HG02759 (cell line): Measurements from ENCODE around the gene BBX.

Source experiments
- ATAC-seq: cut with Tn5 transposase; IDR thresholded peaks from one replicate; pipeline ENCODE4 v1.9.1; 2021; ENCODE audit warnings: mild to moderate bottlenecking, moderate library complexity; ENCODE audit not compliant: unreplicated experiment

BBX gene

DNA sequence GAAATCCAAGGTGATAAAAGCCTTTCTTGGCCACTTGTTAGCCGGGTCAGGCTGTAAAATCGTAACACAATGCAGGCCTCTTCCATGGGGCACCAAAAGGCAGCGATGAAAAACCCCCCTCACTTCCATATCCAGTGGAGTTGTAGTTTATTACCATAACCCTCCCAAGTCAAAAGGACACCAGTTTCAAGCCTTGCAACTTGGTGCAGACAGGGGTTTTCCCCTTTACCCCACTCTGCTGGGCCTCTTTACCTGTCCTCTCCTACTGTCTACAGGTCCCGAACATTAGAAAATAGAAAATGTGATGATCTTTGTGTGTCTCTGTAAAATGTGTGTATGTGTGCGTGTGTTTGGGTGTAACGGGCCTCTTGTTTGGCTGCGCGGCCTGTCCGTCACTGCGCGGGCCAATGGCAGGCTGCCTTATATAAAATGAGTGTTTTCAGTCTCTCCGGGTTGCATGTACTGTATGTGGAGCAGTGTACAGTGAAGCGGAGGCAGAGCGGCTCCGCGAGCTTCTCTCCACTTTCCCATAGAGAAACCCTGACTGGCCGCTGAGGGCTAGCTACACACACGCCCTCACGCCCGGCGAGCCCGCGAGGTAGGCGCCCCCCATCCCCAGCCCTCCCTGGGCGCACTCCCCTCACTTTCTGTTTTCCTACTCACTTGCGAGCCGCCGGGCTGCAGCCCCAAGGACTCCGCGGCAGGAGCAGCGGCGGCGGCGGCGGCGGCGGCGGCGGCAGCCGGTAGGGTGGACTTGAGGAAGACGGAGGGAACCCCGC, at the start of gene BBX:
Gene BBX, plus strand, starts transcription at position 453 of the 779 bp plus-strand sequence. CDS start 187,499 bp downstream, outside the sequence.
- peak; percentile 92 for ATAC-seq

- no peak for ATAC-seq
These were observed 46.3 kb upstream of the BBX start for GRCh38 chr3:107476462-107476861.

DNA sequence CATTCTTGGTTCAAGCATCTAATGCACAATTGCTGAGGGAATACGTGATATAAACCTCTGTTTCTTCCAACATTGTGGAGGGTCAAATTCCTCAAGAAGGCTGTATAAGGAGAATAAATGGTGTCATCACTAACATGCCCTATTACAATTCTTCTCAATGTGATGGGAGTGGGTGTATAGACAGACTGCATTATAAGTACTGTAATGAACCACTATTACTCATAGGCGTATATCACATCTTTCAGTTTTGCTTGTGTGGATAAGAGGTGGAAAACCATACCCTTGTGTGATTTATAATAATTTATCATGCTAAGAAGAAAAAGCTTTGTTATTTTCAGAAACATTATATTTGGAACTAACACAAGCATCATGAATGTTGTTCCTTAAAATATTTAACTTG, 35.3 kb upstream of the BBX start:
- ATAC-seq, result no peak

- ATAC-seq, result no peak
These were observed 33.8 kb upstream of the BBX start for GRCh38 chr3:107488942-107489341.

DNA sequence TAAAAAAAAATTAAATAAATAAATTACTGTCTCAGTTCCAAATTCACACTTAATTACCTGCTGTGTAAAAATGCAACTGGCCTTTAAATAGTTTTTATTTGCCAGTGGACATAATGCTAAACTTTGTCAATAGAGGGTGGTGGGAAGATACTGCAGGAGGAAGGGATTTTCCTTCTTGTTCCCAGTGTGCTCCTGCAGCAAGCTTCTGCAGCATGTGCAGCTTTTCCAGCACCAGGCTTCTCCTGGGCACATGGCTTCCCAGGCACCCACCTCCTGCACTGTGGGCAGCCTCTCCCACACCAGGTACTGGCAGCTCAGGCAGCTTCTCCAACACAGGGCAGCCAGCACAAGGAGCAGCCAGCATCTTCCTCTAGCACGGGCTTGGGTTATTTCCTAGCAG, 29.6 kb upstream of the BBX start:
- no peak for ATAC-seq

- no peak for ATAC-seq
These were observed 25.9 kb upstream of the BBX start for GRCh38 chr3:107496855-107497254.

DNA sequence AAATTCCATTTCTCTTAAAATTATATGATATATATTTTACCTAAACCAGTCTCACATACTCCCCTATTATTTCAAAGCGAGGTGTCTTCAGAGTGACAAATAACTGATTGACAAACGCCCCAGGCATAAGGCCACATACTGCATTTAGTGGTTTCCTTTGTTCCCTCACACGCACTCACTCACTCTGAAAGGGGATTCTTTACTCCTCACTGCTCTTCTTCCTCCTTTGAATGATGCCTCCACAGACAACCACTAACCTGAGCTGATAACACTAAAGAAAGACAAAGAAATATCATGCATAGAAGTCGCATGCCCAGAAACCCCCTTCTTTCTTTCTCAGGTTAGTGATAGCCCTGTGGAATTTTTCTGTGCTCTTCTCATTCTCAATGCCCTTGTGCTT, 24.1 kb upstream of the BBX start:
- ATAC-seq, result no peak

DNA sequence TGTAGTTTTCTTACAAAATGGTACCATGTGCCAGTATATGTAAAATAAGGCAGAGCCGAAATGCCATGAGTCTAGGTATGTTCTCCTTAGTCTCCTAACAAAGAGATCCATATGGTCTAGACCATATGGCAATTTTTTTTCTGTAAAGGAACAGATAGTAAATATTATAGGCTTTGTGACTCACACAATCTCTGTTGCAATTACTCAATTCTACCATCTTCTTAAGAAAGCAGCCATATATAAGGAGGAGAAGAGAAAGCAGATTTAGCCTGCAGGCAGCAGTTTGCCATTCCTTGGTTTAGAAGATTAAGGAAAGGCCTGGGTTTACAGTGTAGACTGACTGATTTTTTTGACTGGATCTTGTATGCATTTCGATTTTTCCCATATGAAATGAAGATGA, 16.3 kb upstream of the BBX start:
- ATAC-seq, result no peak

- ATAC-seq, result no peak
These were observed 14.4 kb upstream of the BBX start for GRCh38 chr3:107508331-107508730.

- ATAC-seq, result no peak
These were observed 10.7 kb upstream of the BBX start for GRCh38 chr3:107512108-107512507.

DNA sequence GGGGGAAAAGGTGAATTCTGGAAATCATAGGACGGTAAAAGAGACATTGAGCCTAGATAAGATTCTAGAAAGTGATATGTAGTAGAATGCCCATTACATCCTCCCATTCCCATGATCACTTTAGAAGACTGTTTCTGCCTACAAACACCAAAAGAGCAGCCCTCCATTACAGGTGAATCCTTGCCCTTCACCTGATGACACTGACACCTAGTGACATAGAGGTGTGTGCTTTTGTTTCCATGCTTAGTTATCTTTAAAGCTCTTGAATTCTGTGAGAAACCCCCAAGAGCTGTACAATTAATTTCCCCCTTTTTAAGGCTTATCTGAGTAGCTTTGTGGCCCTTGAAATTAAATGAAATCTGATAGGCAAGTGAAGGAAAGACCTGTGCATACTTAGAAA, 8.3 kb upstream of the BBX start:
- no peak for ATAC-seq

DNA sequence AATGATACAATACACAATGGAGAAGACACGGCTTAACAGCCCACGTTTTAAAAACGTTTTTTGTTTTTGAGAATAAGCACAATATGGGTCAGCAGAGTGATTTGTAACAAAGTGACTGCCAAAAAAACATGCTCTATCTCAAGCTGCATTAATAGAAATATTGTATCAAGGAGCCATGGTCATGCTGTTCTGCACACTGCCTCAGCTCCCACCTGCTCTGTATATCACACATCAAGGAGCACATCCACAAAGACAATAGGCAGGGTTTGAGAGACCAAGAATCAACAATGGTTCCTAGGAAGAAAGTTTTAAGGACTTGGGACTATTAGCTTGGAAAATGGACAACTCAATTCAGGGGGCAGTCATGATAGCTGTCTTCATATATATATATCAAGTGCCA, 6.3 kb upstream of the BBX start:
- no peak for ATAC-seq

DNA sequence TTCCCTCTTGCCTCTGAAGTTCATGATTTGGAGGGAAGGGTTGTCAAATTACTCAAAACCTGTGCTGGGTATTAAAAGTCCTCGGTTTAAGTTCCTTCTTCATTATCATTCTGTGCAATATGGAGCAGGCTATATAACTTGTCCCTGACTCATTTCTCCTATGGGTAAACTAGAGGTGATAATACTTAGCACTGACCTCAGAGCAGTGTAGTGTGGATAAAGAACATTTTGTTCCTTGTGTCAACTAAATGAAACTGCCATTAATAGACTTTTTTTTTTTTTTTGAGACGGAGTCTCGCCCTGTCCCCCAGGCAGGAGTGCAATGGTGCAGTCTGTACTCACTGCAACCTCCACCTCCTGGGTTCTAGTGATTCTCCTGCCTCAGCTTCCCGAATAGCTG, 2.2 kb upstream of the BBX start:
- ATAC-seq, result no peak

DNA sequence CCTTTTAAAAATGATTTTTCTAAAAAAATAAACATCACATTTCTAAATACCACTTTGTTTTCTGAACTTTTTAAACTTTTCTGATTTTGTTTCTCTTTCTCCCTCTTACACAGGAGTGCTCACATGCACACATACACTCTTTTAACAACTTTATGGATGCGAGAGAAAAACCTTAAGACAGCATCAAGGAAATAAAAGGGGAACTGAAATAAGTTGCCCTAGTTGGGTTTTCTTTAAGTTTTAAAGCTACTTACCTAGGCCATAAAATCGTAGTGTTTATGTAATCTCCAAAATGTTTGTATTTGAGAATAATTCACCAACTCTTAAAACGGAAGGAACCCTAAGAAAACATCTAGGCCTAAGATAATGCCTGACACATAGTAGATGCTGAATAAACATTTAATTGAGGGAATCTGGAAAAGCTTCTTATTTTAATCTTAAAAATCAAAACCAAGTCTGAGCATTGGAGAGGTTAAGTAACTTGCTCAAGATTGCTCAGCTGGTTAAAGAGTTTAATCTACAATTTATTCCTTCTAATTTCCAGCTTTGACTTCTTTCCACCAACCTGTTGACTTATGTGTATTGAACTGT, 1.2 kb upstream of the BBX start:
- ATAC-seq, result no peak

GRCh38 chr3:107523289-107523538, 452 bp downstream of the BBX start:
- ATAC-seq, result peak; percentile 38

- ATAC-seq, result no peak
These were observed 970 bp downstream of the BBX start for GRCh38 chr3:107523539-107524325.

DNA sequence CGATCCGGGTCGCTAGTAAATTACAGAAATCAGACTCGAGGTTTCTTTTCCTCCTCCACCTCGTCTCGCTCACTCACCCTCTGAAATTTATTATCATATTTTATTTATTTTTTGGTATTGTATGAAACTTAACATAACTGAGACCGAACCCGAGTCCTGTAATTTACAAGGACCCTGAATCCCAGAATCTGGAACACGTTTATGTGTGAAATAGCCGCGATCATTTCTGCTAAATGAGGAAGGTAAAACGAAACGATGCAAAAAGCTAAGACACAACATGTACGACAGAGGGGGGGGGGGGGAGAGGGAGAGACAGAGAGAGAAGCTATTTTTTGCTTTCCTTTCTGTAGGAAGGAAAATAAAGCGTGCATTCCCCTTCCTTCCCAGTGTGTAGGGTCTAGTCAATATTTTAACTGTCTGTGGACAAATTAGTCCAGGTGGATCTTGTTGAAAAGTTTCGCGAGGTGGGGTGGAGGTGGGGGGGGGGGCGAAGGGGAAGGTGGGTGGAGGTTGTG, 1.6 kb downstream of the BBX start:
- no peak for ATAC-seq

- no peak for ATAC-seq
These were observed 2.3 kb downstream of the BBX start for GRCh38 chr3:107524841-107525643.

GRCh38 chr3:107525644-107526305, 3.0 kb downstream of the BBX start:
- no peak for ATAC-seq

DNA sequence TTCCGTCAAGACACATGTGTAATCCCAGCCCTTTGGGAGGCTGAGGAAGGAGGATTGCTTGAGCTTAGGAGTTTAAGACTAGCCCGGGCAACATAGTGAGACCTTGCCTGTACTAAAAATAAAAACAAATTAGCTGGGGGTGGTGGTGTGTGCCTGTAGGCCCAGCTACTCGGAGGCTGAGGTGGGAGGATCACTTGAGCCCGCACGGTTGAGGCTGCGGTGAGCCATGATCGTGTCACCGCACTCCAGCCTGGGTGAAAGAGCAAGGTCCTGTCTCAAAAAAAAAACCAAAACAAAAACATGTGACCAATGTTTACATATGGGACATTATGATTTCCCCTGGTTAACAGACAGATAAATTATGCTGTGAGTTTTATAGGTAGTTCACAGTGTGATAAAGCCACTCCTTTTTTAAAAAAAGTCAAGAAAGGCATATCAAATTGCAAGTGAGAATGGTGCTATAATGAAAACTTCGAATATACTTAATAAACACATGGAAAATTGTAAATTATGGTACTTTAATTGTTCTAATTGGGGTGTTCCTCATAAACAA, 9.2 kb downstream of the BBX start:
- ATAC-seq, result no peak
